ENCODE results near the gene TMEM238. TPM values are rescaled to one million over a fixed set of nuclear protein-coding genes. Genes with fewer than 3 reads are reported as not detected.
A peak's percentile ranks its signal among the peaks of the same experiment; 100 is the strongest.

Gene TMEM238
- total and polyA plus RNA-seq, 2 donors (not counting 1 experiment from before 2014, with no cell fraction given) = 0.33 TPM; not detected in 1

DNA sequence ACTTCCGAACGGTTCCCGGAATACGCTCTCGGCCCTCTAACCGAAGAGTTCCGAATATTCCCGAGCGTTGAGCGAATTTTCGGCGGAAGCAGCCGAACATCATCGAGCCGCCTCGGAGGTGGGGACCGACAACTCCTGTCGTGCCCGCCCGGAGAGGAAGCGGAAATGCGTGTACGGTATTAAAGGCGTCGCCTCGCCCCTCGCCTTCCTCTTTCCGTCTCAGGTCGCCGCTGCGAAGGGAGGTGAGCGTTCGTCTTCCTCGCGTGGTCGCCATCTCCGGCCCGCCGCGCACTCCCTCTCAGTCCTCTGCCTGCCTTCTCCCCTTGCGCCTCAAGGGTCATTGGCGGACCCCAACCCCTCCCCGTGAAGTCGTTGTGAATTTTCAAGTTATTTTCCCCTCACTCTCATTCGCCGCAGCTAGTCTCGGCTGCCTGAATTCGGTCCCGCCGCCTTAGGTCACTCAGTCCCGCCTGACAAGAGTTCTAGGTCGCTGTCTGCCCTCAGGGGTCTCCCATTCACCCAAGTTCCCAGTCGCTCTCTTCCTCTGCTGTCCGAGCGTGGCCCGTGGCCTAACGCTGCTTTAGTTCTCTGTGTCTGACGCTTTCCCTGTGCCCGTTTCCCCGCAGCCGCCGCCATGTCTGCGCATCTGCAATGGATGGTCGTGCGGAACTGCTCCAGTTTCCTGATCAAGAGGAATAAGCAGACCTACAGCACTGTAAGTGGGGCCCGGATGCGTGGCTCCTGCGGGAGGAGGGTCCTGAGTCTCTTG is 1.8 kb upstream of the TMEM238 start, which contains the start of gene RPL28:
TSS of gene RPL28 (plus strand) at position 209 of the 769 bp plus-strand sequence. CDS start at position 635, 426 bp downstream.
- Histone ChIP-seq H3K9ac (ENCODE audit: insufficient read depth, low read length) (peak within 1 kb of the TSS; percentile 75), H3K79me2 (ENCODE audit: control insufficient read depth, insufficient read depth, low read length) (peaks cover 46% of the 10 kb centered on the region), H3K4me3 (replicated peaks in 1 of 4; ENCODE audit: control extremely low read depth in 1 of 4, insufficient read depth in 1 of 4, low read depth in 3 of 4, low read length in 4 of 4) (peak within 1 kb of the TSS; percentile 50 to 98 (median 88)), H3K4me1 (ENCODE audit: control insufficient read depth, extremely low read depth, insufficient read depth, low read length) (peaks cover 19% of the 10 kb centered on the region), H3K36me3 (ENCODE audit: control insufficient read depth, insufficient read depth, low read length) (peaks cover 29% of the 10 kb centered on the region), H3K27ac (ENCODE audit: insufficient read depth, low read length) (peak within 1 kb of the TSS; percentile 87), H3K4me2 (ENCODE audit: extremely low read depth, insufficient read depth, low read length) (peak within 1 kb of the TSS; percentile 94), H3K27me3 (ENCODE audit: control insufficient read depth, insufficient read depth, low read length) (no peaks in the 10 kb centered on the region), H4K20me1 (ENCODE audit: control insufficient read depth, extremely low read depth, insufficient read depth, low read length) (peaks cover 3% of the 10 kb centered on the region), H2AFZ (ENCODE audit: low read length) (peak within 1 kb of the TSS; percentile 81), H3K9me3 (ENCODE audit: control insufficient read depth, insufficient read depth, low read depth, low read length) (no peaks in the 10 kb centered on the region)
- DNase-seq (ENCODE audit: low read depth in 2 of 2) = peak; percentile 94 to 98
- TF ChIP-seq, protein P1, sequence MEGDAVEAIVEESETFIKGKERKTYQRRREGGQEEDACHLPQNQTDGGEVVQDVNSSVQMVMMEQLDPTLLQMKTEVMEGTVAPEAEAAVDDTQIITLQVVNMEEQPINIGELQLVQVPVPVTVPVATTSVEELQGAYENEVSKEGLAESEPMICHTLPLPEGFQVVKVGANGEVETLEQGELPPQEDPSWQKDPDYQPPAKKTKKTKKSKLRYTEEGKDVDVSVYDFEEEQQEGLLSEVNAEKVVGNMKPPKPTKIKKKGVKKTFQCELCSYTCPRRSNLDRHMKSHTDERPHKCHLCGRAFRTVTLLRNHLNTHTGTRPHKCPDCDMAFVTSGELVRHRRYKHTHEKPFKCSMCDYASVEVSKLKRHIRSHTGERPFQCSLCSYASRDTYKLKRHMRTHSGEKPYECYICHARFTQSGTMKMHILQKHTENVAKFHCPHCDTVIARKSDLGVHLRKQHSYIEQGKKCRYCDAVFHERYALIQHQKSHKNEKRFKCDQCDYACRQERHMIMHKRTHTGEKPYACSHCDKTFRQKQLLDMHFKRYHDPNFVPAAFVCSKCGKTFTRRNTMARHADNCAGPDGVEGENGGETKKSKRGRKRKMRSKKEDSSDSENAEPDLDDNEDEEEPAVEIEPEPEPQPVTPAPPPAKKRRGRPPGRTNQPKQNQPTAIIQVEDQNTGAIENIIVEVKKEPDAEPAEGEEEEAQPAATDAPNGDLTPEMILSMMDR (conservative IDR thresholded peaks at IDR 0.05 in 1 of 2, IDR thresholded peaks at IDR 0.05 in 1 of 2; ENCODE audit: low read depth in 1 of 2, low read length in 2 of 2) = no peak
- TF ChIP-seq EZH2 (IDR thresholded peaks at IDR 0.05; ENCODE audit: low read length, missing control alignments) = no peak

DNA sequence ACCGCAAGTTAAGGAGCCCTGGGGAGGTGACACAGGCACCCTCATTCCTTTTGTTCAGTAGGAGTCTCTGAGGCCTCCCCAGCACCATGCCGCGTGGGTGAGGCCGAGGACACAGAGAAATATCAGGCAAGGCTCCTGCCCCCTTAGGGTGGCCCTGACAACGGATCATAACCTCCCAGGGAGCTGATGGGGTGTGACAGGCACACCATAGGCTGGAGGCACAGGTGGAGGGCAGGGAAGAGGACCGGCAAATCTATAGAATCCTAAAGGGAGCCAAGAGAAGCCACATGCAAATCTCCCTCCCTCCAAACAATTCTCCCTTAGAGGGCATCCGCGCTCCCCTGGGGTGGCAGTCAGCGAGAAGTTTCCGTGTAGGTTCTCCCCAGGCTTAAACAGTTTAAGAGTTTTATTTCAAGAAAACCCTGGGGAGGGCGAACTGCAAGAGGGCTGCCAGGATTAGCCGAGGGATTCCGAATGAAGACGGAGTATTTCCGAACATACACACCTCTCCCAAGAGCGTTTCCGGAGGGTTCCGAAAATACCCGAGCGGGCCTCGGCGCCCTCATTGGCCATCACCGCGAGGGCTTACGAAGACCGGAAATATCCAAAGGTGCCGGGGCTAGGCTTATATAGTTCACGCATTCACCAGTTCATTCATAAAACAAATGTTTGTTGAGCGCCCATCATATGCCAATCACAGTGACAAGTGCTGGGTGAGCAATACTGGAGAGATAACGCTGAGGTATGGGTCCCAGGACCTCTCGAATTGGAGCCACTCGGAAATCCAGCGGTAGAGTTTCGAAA is 1.0 kb upstream of the TMEM238 start:
- DNase-seq (ENCODE audit: low read depth in 2 of 2) = peak; percentile 93 to 96
- Histone ChIP-seq H3K27me3 (ENCODE audit: control insufficient read depth, insufficient read depth, low read length) (no peaks in the 10 kb centered on the region), H3K36me3 (ENCODE audit: control insufficient read depth, insufficient read depth, low read length) (peaks cover 27% of the 10 kb centered on the region), H3K9ac (ENCODE audit: insufficient read depth, low read length) (peak overlapping the region; percentile 75), H3K9me3 (ENCODE audit: control insufficient read depth, insufficient read depth, low read depth, low read length) (no peaks in the 10 kb centered on the region), H3K4me3 (replicated peaks in 1 of 4; ENCODE audit: control extremely low read depth in 1 of 4, insufficient read depth in 1 of 4, low read depth in 3 of 4, low read length in 4 of 4) (peak overlapping the region; percentile 20 to 98 (median 72)), H3K4me2 (ENCODE audit: extremely low read depth, insufficient read depth, low read length) (peak overlapping the region; percentile 82), H3K79me2 (ENCODE audit: control insufficient read depth, insufficient read depth, low read length) (peaks cover 42% of the 10 kb centered on the region), H2AFZ (ENCODE audit: low read length) (peak overlapping the region; percentile 81), H4K20me1 (ENCODE audit: control insufficient read depth, extremely low read depth, insufficient read depth, low read length) (peaks cover 3% of the 10 kb centered on the region), H3K4me1 (ENCODE audit: control insufficient read depth, extremely low read depth, insufficient read depth, low read length) (peaks cover 18% of the 10 kb centered on the region), H3K27ac (ENCODE audit: insufficient read depth, low read length) (peak overlapping the region; percentile 87)
- TF ChIP-seq, protein P1 (conservative IDR thresholded peaks at IDR 0.05 in 1 of 2, IDR thresholded peaks at IDR 0.05 in 1 of 2; ENCODE audit: low read depth in 1 of 2, low read length in 2 of 2) = no peak
- TF ChIP-seq EZH2 (IDR thresholded peaks at IDR 0.05; ENCODE audit: low read length, missing control alignments) = no peak
